Left lung (tissue), 10 donors: ENCODE data around the gene SMOC1. TPM values are rescaled to one million over a fixed set of nuclear protein-coding genes. Genes with fewer than 3 reads are reported as not detected.

Experiments used
- ATAC-seq: fragments of 200-7000 bp; cut with Tn5 transposase; one replicate; pipeline ENCODE4 v1.9.1; 2020; ENCODE audit warnings: moderate library complexity
- DNase-seq, 4 donors: peaks; one replicate each; pipeline ENCODE4 v3.0.0-alpha.2; 2013 to 2020
- H3K27ac ChIP-seq, 2 donors: fragments of 200-600 bp; sonication (generic) in 1 of 2; one replicate each; pipeline versions ENCODE4 v1.5.0 to v1.8.0; 2020 to 2021
- H3K27me3 ChIP-seq, 2 donors: fragments of 200-600 bp; sonication (generic) in 1 of 2; one replicate each; pipeline versions ENCODE4 v1.5.0 to v1.8.0; 2020 to 2021
- H3K36me3 ChIP-seq, 2 donors: fragments of 200-600 bp; sonication (generic) in 1 of 2; one replicate each; pipeline versions ENCODE4 v1.5.0 to v1.8.0; 2020 to 2021
- H3K4me1 ChIP-seq, 2 donors: fragments of 200-600 bp; one replicate each; pipeline ENCODE4 v1.8.0; 2021
- H3K4me3 ChIP-seq, 2 donors: fragments of 200-600 bp; sonication (generic) in 1 of 2; one replicate each; pipeline versions ENCODE4 v1.5.0 to v1.8.0; 2020 to 2021; ENCODE audit warnings: mild to moderate bottlenecking in 1 of 2
- H3K9me3 ChIP-seq, 2 donors: fragments of 200-600 bp; sonication (generic) in 1 of 2; one replicate each; pipeline versions ENCODE4 v1.5.0 to v1.8.0; 2020 to 2021
- intact Hi-C, 2 donors: fragments of 100-400 bp; cut with DNase I; formaldehyde crosslinking; loops; one replicate each; pipeline versions ENCODE4 v1.11.2 to v1.14.2; 2022
- polyA plus RNA-seq, 6 donors: library from polyadenylated mRNA; unstranded; fragments of 120-200 nt; gene quantifications; one replicate each; pipeline ENCODE4 v1.2.1, GENCODE V29; 2013; ENCODE audit not compliant: insufficient read length in 6 of 6
- total RNA-seq, 2 donors: library from RNA; stranded (reverse); fragmentation: NEBNext Ultra II Directional; extraction: Animal tissue kit (Norgen Biotek cat#: 25700); gene quantifications; one replicate each; pipeline ENCODE4 v1.2.1, GENCODE V29; 2021
- TF ChIP-seq, protein P1 (sequence below), 2 donors: fragments of 200-600 bp; sonication (generic) in 1 of 2; IDR thresholded peaks; one replicate each; pipeline versions ENCODE4 v1.5.0 to v1.8.0; 2021; ENCODE audit warnings: antibody characterized with exemption in 2 of 2
- donor health status: DM: no; HTN: yes; CAD: no.
- donor health status: DM: no; HTN: no; CAD: no.

The SMOC1 gene
- total and polyA plus RNA-seq, 8 donors: 0.20 to 2.3 (median 1.4) TPM

DNA sequence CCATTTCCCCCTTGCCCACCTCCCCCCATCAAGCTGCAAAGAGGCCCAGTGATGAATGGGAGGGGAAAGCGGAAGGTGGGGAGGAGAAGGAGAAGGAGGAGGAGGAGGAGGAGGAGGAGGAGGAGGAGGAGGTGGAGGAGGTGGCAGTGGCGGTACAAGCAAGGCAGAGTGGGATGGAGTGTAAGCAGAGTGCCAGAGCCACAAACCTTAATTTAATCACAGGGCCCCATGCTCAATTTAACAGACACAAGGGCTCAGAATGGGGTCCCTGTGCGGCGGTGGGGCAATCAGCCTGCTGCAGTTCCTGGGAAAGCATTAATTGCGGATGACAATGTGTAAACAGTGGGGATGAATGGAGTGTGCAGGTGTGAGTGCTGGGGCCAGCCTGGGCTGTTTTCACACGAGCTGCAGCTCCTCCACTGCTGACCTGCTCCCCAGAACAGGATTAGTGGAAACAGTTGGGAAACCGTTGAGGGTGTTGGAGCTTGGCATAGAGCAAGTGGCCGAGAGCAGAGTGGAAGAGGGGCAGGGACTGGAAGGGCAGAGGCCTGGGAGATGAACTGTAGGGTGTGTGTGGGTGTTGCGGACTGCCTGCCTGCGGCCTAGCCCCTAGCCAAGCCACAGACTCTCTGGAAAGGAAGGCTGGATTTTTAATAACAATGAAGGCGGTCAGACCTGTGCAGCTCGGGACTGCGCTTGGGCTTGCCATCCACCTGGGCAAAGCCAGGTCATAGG lies 36.4 kb upstream of the SMOC1 start:
- peaks cover 0 to 56% of the 10 kb centered on the region in 2 donors for H3K27me3 ChIP-seq
- TF ChIP-seq, protein P1, sequence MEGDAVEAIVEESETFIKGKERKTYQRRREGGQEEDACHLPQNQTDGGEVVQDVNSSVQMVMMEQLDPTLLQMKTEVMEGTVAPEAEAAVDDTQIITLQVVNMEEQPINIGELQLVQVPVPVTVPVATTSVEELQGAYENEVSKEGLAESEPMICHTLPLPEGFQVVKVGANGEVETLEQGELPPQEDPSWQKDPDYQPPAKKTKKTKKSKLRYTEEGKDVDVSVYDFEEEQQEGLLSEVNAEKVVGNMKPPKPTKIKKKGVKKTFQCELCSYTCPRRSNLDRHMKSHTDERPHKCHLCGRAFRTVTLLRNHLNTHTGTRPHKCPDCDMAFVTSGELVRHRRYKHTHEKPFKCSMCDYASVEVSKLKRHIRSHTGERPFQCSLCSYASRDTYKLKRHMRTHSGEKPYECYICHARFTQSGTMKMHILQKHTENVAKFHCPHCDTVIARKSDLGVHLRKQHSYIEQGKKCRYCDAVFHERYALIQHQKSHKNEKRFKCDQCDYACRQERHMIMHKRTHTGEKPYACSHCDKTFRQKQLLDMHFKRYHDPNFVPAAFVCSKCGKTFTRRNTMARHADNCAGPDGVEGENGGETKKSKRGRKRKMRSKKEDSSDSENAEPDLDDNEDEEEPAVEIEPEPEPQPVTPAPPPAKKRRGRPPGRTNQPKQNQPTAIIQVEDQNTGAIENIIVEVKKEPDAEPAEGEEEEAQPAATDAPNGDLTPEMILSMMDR (IDR thresholded peaks at IDR 0.05): no peak
- H3K9me3 ChIP-seq: no peaks in the 10 kb centered on the region
- no peak overlapping the region for H3K27ac ChIP-seq
- no peaks in the 10 kb centered on the region for H3K4me1 ChIP-seq
- no peaks in the 10 kb centered on the region for H3K36me3 ChIP-seq
- DNase-seq: no peak
- H3K4me3 ChIP-seq: no peak overlapping the region
- intact Hi-C loops: no loop called here
- no peak for ATAC-seq

DNA sequence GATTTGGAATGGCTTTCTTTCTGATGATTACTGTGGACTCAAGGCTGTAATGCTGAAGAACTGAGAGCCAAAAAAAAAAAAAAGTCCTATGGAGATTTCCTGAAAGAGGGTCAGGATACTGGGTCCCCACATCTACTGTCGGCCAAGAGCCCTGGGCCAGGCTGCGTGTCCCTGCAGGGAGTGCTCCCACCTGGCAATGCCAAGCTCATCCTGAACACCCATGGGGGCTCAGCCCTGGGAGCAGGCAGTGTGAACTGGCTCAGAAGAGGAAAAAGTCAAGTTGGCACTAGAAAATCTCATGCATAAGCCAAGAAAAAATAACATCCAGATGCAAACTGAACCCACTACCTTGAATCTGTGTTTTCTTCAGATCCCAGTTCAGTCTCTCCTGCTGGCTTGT lies 35.0 kb upstream of the SMOC1 start:
- ATAC-seq (no peak), DNase-seq (no peak)
- Histone ChIP-seq H3K4me3 (no peak overlapping the region), H3K27me3 (peaks cover 0 to 62% of the 10 kb centered on the region in 2 donors), H3K36me3 (no peaks in the 10 kb centered on the region), H3K4me1 (no peaks in the 10 kb centered on the region), H3K9me3 (no peaks in the 10 kb centered on the region), H3K27ac (no peak overlapping the region)
- intact Hi-C loops: no loop called here
- TF ChIP-seq, protein P1 (IDR thresholded peaks at IDR 0.05): no peak

DNA sequence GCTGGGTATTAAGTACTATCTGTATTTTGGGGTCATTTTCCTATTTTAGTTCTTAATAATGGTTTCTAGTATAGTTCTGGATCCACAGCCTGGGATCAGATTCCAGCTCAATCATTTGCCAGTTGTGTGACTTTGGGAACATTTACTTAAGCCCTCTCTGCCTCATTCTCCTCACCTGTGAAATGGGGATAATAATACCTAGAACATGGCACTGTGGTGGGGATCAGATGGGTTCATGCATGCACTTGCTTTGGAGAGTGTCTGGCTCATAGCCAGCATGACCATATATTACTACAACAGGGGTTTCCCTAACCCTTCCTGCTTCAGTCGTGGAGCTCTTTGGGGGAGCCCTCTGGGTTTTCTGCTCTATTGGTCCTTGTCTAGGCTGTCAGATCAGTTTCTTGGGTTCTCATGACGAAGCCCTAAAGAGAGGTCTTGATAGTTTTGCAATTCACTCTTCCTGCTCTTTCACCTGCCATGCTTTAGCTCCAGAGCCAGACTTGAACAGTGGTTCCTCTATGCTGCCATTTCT lies 34.1 kb upstream of the SMOC1 start:
- no peak overlapping the region for H3K27ac ChIP-seq
- H3K36me3 ChIP-seq: no peaks in the 10 kb centered on the region
- TF ChIP-seq, protein P1 (IDR thresholded peaks at IDR 0.05): no peak
- H3K27me3 ChIP-seq: peaks cover 0 to 69% of the 10 kb centered on the region in 2 donors
- H3K4me1 ChIP-seq: no peaks in the 10 kb centered on the region
- no peak overlapping the region for H3K4me3 ChIP-seq
- ATAC-seq (no peak), DNase-seq (no peak)
- H3K9me3 ChIP-seq: no peaks in the 10 kb centered on the region
- intact Hi-C loops: no loop called here

DNA sequence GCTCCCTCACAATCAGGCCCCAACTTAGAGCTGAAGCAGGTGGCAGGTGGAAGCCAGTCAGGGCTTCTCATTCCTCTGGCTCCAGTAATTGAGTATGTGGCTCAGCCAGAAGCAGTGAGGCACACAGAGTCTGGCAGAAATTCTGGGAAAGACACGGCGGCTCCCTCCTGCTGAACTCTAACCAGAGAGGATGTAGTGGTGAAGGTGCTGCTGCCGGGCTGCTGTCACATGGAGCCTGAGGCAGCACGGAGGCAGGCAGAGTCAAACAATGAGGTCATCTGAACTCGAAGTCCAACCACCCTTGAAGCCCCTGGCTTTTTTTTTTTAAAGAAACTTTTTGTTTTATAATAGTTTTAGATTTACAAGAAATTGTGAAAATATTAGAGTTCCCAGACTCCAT lies 33.4 kb upstream of the SMOC1 start:
- Histone ChIP-seq H3K4me3 (no peak overlapping the region), H3K4me1 (no peaks in the 10 kb centered on the region), H3K27me3 (peaks cover 0 to 66% of the 10 kb centered on the region in 2 donors), H3K36me3 (no peaks in the 10 kb centered on the region), H3K27ac (no peak overlapping the region), H3K9me3 (no peaks in the 10 kb centered on the region)
- intact Hi-C loops: no loop called here
- TF ChIP-seq, protein P1 (IDR thresholded peaks at IDR 0.05): no peak
- ATAC-seq: no peak
- no peak for DNase-seq

DNA sequence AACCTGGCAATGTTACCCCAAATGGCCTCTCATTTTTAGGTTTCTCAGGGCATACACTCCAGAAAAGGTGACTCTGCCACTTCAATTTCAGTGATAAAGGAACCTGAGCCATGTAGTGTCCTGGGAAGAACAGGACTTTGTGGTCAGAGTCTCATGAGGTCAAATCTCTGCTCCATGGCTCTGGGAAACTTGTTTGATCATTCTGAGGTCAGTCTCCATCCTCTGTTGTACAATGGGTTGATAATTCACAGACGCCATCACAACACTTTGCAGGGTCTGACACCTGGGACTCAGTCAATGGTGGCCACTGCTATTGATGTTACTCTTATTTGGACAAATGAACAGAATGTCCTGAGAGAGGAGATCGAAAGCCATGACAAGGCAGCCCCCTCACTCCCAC lies 31.1 kb upstream of the SMOC1 start:
- no peak for DNase-seq
- Histone ChIP-seq H3K27me3 (peaks cover 0 to 45% of the 10 kb centered on the region in 2 donors), H3K36me3 (no peaks in the 10 kb centered on the region), H3K4me1 (no peaks in the 10 kb centered on the region), H3K27ac (no peak overlapping the region), H3K4me3 (no peak overlapping the region), H3K9me3 (no peaks in the 10 kb centered on the region)
- intact Hi-C loops: no loop called here
- ATAC-seq: no peak
- TF ChIP-seq, protein P1 (IDR thresholded peaks at IDR 0.05): no peak
